Stimulated activated CD8-positive, alpha-beta memory T cell treated with anti-CD3 and anti-CD28 coated beads, Interleukin-4, amount 100 ng/mL, for 1 hour (primary cell): ENCODE data around the gene DAB1.
"Not testable (repeated sequence)": the region's sequence is repeated elsewhere in the genome, so short reads cannot be mapped to it uniquely, and the experiment has no call there.

Experiments
- DNase-seq, 2 donors: peaks; one replicate each; pipeline ENCODE4 v3.0.0-alpha.2; 2020; ENCODE audit warnings: low read depth in 2 of 2, low spot score in 1 of 2

Gene DAB1

GRCh38 chr1:57362480-57362879 lies 61.4 kb downstream of the DAB1 start:
- DNase-seq = no peak

- DNase-seq = no peak
Measured at GRCh38 chr1:57361516-57361915, 62.3 kb downstream of the DAB1 start.

GRCh38 chr1:57360846-57361407 lies 62.9 kb downstream of the DAB1 start:
- no peak for DNase-seq

GRCh38 chr1:57357462-57357861 lies 66.4 kb downstream of the DAB1 start:
- DNase-seq = no peak

GRCh38 chr1:57353654-57354053 lies 70.2 kb downstream of the DAB1 start:
- DNase-seq = no peak

GRCh38 chr1:57350610-57351009 lies 73.2 kb downstream of the DAB1 start:
- no peak for DNase-seq

- DNase-seq = no peak
Measured at GRCh38 chr1:57348921-57349320, 74.9 kb downstream of the DAB1 start.

- DNase-seq = no peak
Measured at GRCh38 chr1:57345916-57346315, 77.9 kb downstream of the DAB1 start.

- DNase-seq = no peak
Measured at GRCh38 chr1:57344265-57344664, 79.6 kb downstream of the DAB1 start.

GRCh38 chr1:57343298-57343915 lies 80.5 kb downstream of the DAB1 start:
- not testable (repeated sequence) for DNase-seq

GRCh38 chr1:57341721-57342120 lies 82.1 kb downstream of the DAB1 start:
- DNase-seq = no peak

- no peak for DNase-seq
Measured at GRCh38 chr1:57340334-57341070, 83.4 kb downstream of the DAB1 start.

- DNase-seq = no peak
Measured at GRCh38 chr1:57337623-57338022, 86.2 kb downstream of the DAB1 start.

GRCh38 chr1:57336793-57337192 lies 87.1 kb downstream of the DAB1 start:
- DNase-seq = no peak

- no peak for DNase-seq
Measured at GRCh38 chr1:57331620-57332019, 92.2 kb downstream of the DAB1 start.

GRCh38 chr1:57329937-57330336 lies 93.9 kb downstream of the DAB1 start:
- no peak for DNase-seq

GRCh38 chr1:57329001-57329527 lies 94.8 kb downstream of the DAB1 start:
- DNase-seq = no peak

GRCh38 chr1:57327946-57328345 lies 95.9 kb downstream of the DAB1 start:
- no peak for DNase-seq

GRCh38 chr1:57327336-57327735 lies 96.5 kb downstream of the DAB1 start:
- DNase-seq = no peak

GRCh38 chr1:57325536-57325935 lies 98.3 kb downstream of the DAB1 start:
- no peak for DNase-seq

GRCh38 chr1:57325117-57325516 lies 98.7 kb downstream of the DAB1 start:
- DNase-seq = no peak

- no peak for DNase-seq
Measured at GRCh38 chr1:57324388-57324787, 99.5 kb downstream of the DAB1 start.
